H1 (cell line): ENCODE measurements around the gene CCDC47. TPM values are rescaled to one million over a fixed set of nuclear protein-coding genes. Genes with fewer than 3 reads are reported as not detected.

Experiments used
- CTCF ChIA-PET: fragments of 300-600 bp; sonication (Branson Sonifier 250); formaldehyde crosslinking; loops from one replicate; lab custom pipeline; 2021; ENCODE audit not compliant: partially characterized antibody; lab: Charles Lee
- POLR2A ChIA-PET: fragments of 300-600 bp; sonication (Branson Sonifier 250); formaldehyde crosslinking; loops from one replicate; lab custom pipeline; 2021; ENCODE audit warnings: inconsistent platforms; ENCODE audit not compliant: partially characterized antibody; lab: Charles Lee
- DNase-seq, 2 experiments: peaks; one replicate each; pipeline versions ENCODE4 v3.0.0 to v3.0.0-alpha.2; 2010 to 2022; ENCODE audit warnings: low spot score in 2 of 2, low read depth in 1 of 2, mixed read lengths in 1 of 2
- FAIRE-seq: peaks from 2 replicates; lab custom pipeline; 2011; peaks lifted over from hg19 to GRCh38; lab: Jason Lieb, UNC
- H2AFZ ChIP-seq: 2 replicates; pipeline ENCODE4 v1.8.1; 2012; ENCODE audit warnings: low read length, inconsistent platforms
- H2AK5ac ChIP-seq: 2 replicates; pipeline ENCODE4 v1.6.1; 2013; ENCODE audit warnings: low read depth, low read length
- H2BK120ac ChIP-seq: replicated peaks from 2 replicates; pipeline ENCODE3; 2013; ENCODE audit warnings: low read depth, low read length, inconsistent platforms
- H2BK12ac ChIP-seq: 2 replicates; pipeline ENCODE4 v1.6.1; 2013; ENCODE audit warnings: low read depth, low read length
- H2BK15ac ChIP-seq: 2 replicates; pipeline ENCODE4 v1.6.1; 2013; ENCODE audit warnings: low read length
- H2BK20ac ChIP-seq: 2 replicates; pipeline ENCODE4 v1.6.1; 2013; ENCODE audit warnings: low read length
- H2BK5ac ChIP-seq: 2 replicates; pipeline ENCODE4 v1.6.1; 2013; ENCODE audit warnings: low read depth, low read length
- H3K14ac ChIP-seq: 2 replicates; pipeline ENCODE4 v1.6.1; 2013; ENCODE audit warnings: inconsistent platforms; ENCODE audit not compliant: insufficient read length
- H3K18ac ChIP-seq: 2 replicates; pipeline ENCODE4 v1.6.1; 2013; ENCODE audit warnings: low read length; ENCODE audit errors: extremely low read depth
- H3K23ac ChIP-seq: 2 replicates; pipeline ENCODE4 v1.6.1; 2013; ENCODE audit warnings: inconsistent platforms; ENCODE audit not compliant: insufficient read length
- H3K23me2 ChIP-seq: 2 replicates; pipeline ENCODE4 v1.6.1; 2013; ENCODE audit warnings: low read depth, low read length
- H3K27ac ChIP-seq: 2 replicates; pipeline ENCODE4 v1.6.1; 2011; ENCODE audit warnings: low read depth, low read length, inconsistent platforms
- H3K27me3 ChIP-seq, 4 experiments: replicated peaks in 1 of 4; 1 replicate in 1 of 4; 2 replicates in 3 of 4; pipeline versions ENCODE4 v1.6.1 to v1.8.1; 2011 to 2013; ENCODE audit warnings: low read length in 3 of 4, mild to moderate bottlenecking in 3 of 4, inconsistent platforms in 2 of 4, mixed read lengths in 2 of 4, moderate library complexity in 1 of 4; ENCODE audit not compliant: control insufficient read depth in 3 of 4, insufficient read depth in 3 of 4; ENCODE audit errors: extremely low read depth in 1 of 4
- H3K36me3 ChIP-seq, 4 experiments: 2 replicates each; pipeline versions ENCODE4 v1.6.1 to v1.8.1; 2011 to 2013; ENCODE audit warnings: mild to moderate bottlenecking in 4 of 4, low read length in 3 of 4, moderate library complexity in 2 of 4, control low read depth in 1 of 4, inconsistent platforms in 1 of 4; ENCODE audit not compliant: insufficient read depth in 4 of 4, control insufficient read depth in 2 of 4
- H3K4ac ChIP-seq: replicated peaks from 2 replicates; pipeline ENCODE3; 2013; ENCODE audit warnings: low read length, low read depth, mixed read lengths, inconsistent platforms; ENCODE audit not compliant: insufficient read length
- H3K4me1 ChIP-seq, 4 experiments: replicated peaks in 1 of 4; 1 replicate in 1 of 4; 2 replicates in 3 of 4; pipeline versions ENCODE4 v1.6.1 to v1.8.1; 2011 to 2013; ENCODE audit warnings: low read length in 3 of 4, inconsistent platforms in 2 of 4, mixed read lengths in 1 of 4; ENCODE audit not compliant: insufficient read depth in 4 of 4, control insufficient read depth in 3 of 4
- H3K4me2 ChIP-seq, 2 experiments: 2 replicates each; pipeline versions ENCODE4 v1.6.1 to v1.8.1; 2011 to 2013; ENCODE audit warnings: low read depth in 2 of 2, low read length in 2 of 2, control low read depth in 1 of 2, inconsistent platforms in 1 of 2, mild to moderate bottlenecking in 1 of 2; ENCODE audit not compliant: insufficient read depth in 1 of 2
- H3K4me3 ChIP-seq, 4 experiments: fragments of 200-600, 300-600 bp in 1 of 4; sonication (generic), shearing (Covaris generic), sonication (Bioruptor Twin) in 1 of 4; 2 replicates each; pipeline versions ENCODE4 v1.5.1 to v1.8.1; 2011 to 2016; ENCODE audit warnings: low read length in 4 of 4, low read depth in 3 of 4, control low read depth in 2 of 4, inconsistent platforms in 2 of 4, mild to moderate bottlenecking in 2 of 4, mixed read lengths in 1 of 4, moderate library complexity in 1 of 4; ENCODE audit not compliant: insufficient read depth in 2 of 4; ENCODE audit errors: extremely low read depth in 1 of 4
- H3K56ac ChIP-seq: replicated peaks from 2 replicates; pipeline ENCODE3; 2013; ENCODE audit warnings: low read depth, mild to moderate bottlenecking, mixed read lengths, low read length, inconsistent platforms; ENCODE audit not compliant: insufficient read length
- H3K79me1 ChIP-seq: 2 replicates; pipeline ENCODE4 v1.6.1; 2013; ENCODE audit warnings: low read depth, low read length, control low read depth
- H3K79me2 ChIP-seq, 2 experiments: 2 replicates each; pipeline versions ENCODE4 v1.6.1 to v1.8.1; 2012 to 2013; ENCODE audit warnings: low read length in 2 of 2, mild to moderate bottlenecking in 2 of 2, inconsistent platforms in 1 of 2; ENCODE audit not compliant: insufficient read depth in 2 of 2, control insufficient read depth in 1 of 2
- H3K9ac ChIP-seq, 4 experiments: replicated peaks in 1 of 4; 1 replicate in 1 of 4; 2 replicates in 3 of 4; pipeline versions ENCODE4 v1.6.1 to v1.8.1; 2011 to 2013; ENCODE audit warnings: low read depth in 3 of 4, low read length in 3 of 4, control low read depth in 2 of 4, mild to moderate bottlenecking in 2 of 4, moderate library complexity in 2 of 4, inconsistent platforms in 1 of 4; ENCODE audit errors: extremely low read depth in 1 of 4
- H3K9me3 ChIP-seq, 2 experiments: 2 replicates each; pipeline versions ENCODE4 v1.6.1 to v1.8.1; 2012 to 2013; ENCODE audit warnings: mild to moderate bottlenecking in 2 of 2, moderate library complexity in 2 of 2, control low read depth in 1 of 2, inconsistent platforms in 1 of 2, low read depth in 1 of 2, low read length in 1 of 2, mixed read lengths in 1 of 2; ENCODE audit not compliant: insufficient read depth in 2 of 2
- H4K20me1 ChIP-seq, 2 experiments: replicated peaks in 1 of 2; 2 replicates each; pipeline versions ENCODE3 to v1.8.1; 2011 to 2013; ENCODE audit warnings: inconsistent platforms in 2 of 2, low read length in 2 of 2, mild to moderate bottlenecking in 1 of 2; ENCODE audit not compliant: insufficient read depth in 2 of 2, control insufficient read depth in 1 of 2
- H4K5ac ChIP-seq: 2 replicates; pipeline ENCODE4 v1.6.1; 2013; ENCODE audit warnings: low read length, low read depth, mixed read lengths, inconsistent platforms; ENCODE audit not compliant: insufficient read length
- H4K8ac ChIP-seq: 2 replicates; pipeline ENCODE4 v1.8.0; 2013; ENCODE audit warnings: mild to moderate bottlenecking, moderate library complexity, low read length, inconsistent platforms; ENCODE audit not compliant: insufficient read depth; ENCODE audit errors: extremely low read depth
- H4K91ac ChIP-seq: replicated peaks from 2 replicates; pipeline ENCODE3; 2013; ENCODE audit warnings: low read length, mixed read lengths, inconsistent platforms; ENCODE audit not compliant: insufficient read length
- KDM5A ChIP-seq: fragments of 200-600 bp; IDR thresholded peaks from 2 replicates; pipeline ENCODE4 v1.7.1; 2012; ENCODE audit warnings: mild to moderate bottlenecking, low read length, inconsistent platforms, mixed read lengths
- POU5F1 ChIP-seq: IDR thresholded peaks from 2 replicates; pipeline ENCODE4 v1.6.1; 2011; ENCODE audit warnings: low read depth, mild to moderate bottlenecking, low read length, moderate library complexity
- SP4 ChIP-seq: IDR thresholded peaks from 2 replicates; pipeline ENCODE4 v1.6.1; 2012; ENCODE audit warnings: low read length, inconsistent platforms
- WGBS, 2 experiments: shearing (Covaris generic) in 1 of 2; methylation state at CpG; one replicate each; pipeline versions ENCODE4 v1.1.6 to v1.1.7; 2013 to 2015; ENCODE audit warnings: low lambda C conversion rate in 2 of 2, mixed read lengths in 2 of 2, inconsistent platforms in 1 of 2, low coverage in 1 of 2, missing lambda C conversion rate in 1 of 2; ENCODE audit not compliant: insufficient replicate concordance in 2 of 2, insufficient coverage in 1 of 2, insufficient read length in 1 of 2; ENCODE audit errors: extremely low coverage in 1 of 2, missing lambda C conversion rate in 1 of 2; 5-methylcytosine and 5-hydroxymethylcytosine counted together
- polyA plus RNA-seq, 7 experiments: library from polyadenylated mRNA; depleted of rRNA in 3 of 7; stranded (reverse) in 5 of 7; unstranded in 2 of 7; fragments of >200 nt in 5 of 7; fragments of 200-250 nt in 2 of 7; gene quantifications; 1 replicate in 5 of 7; 2 replicates in 1 of 7; 4 replicates in 1 of 7; pipeline versions ENCODE4 v1.2.1 to v1.2.3, GENCODE V29; 2011 to 2013; ENCODE audit warnings: missing spikeins in 2 of 7, mixed read lengths in 2 of 7
- total RNA-seq: library from RNA; stranded (reverse); fragmentation: NEBNext Ultra II Directional; extraction: Animal tissue kit (Norgen Biotek cat#: 25700); gene quantifications from 2 replicates; pipeline ENCODE4 v1.2.1, GENCODE V29; 2021
- TF ChIP-seq, protein P1 (sequence below): IDR thresholded peaks from 2 replicates; pipeline ENCODE4 v1.6.1; 2012; ENCODE audit warnings: low read length, inconsistent platforms

Gene CCDC47
- total and polyA plus RNA-seq, 2 of the 8 experiments (the other 6 are each of a cell fraction or from before 2014, with no cell fraction given): 21.2 to 83.1 TPM

DNA sequence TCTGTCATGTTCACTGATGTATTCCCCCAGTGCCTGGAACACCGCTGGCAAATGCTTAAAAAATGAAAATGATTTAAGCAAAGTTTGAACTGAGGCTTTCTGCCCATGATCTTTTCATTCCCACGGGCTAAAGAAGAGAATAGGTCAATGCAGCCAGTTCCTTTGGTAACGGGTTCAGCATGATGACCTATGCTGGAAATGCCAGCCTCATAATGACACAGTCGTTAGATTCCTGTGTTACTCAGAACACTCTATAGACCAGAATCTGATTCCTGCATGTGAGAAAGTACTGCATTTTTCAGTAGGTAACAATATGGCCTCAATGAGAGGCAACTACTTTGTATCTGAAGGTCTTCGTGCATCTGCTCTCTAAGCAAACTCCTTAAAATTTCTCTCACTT, 54.4 kb downstream of the CCDC47 start:
- Histone ChIP-seq H2AK5ac (no peak overlapping the region), H3K56ac (no peak overlapping the region), H3K4ac (no peak overlapping the region), H3K27me3 (no peaks in the 10 kb centered on the region), H3K9ac (no peak overlapping the region), H3K79me2 (no peaks in the 10 kb centered on the region), H3K27ac (no peak overlapping the region), H3K18ac (no peak overlapping the region), H2BK5ac (no peak overlapping the region), H3K23ac (no peak overlapping the region), H2BK20ac (no peak overlapping the region), H2AFZ (no peak overlapping the region), H4K8ac (no peak overlapping the region), H2BK15ac (no peak overlapping the region), H3K4me3 (no peak overlapping the region), H2BK12ac (no peak overlapping the region), H2BK120ac (no peak overlapping the region)
- POLR2A ChIA-PET: interaction anchor here (0.9 to 1.5 kb wide), 2 partner anchors 21 to 57 kb away, joined by 3 to 6 read pairs; no protein-coding TSS in a partner anchor
- 92% methylated on average over 5 of the region's 5 CpGs; no CpG with 5 or more reads in 1 of the 2 experiments for WGBS, 2 experiments
- no peak for TF ChIP-seq KDM5A
- TF ChIP-seq, protein P1, sequence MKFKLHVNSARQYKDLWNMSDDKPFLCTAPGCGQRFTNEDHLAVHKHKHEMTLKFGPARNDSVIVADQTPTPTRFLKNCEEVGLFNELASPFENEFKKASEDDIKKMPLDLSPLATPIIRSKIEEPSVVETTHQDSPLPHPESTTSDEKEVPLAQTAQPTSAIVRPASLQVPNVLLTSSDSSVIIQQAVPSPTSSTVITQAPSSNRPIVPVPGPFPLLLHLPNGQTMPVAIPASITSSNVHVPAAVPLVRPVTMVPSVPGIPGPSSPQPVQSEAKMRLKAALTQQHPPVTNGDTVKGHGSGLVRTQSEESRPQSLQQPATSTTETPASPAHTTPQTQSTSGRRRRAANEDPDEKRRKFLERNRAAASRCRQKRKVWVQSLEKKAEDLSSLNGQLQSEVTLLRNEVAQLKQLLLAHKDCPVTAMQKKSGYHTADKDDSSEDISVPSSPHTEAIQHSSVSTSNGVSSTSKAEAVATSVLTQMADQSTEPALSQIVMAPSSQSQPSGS: no peak
- no peak for TF ChIP-seq POU5F1
- TF ChIP-seq SP4: no peak
- TF ChIP-seq, all 59 proteins: peak for 0
- H4K20me1 ChIP-seq: no peaks in the 10 kb centered on the region
- H3K4me1 ChIP-seq: no peaks in the 10 kb centered on the region
- H3K36me3 ChIP-seq: peaks cover 0 to 5% (median 2%) of the 10 kb centered on the region in 4 experiments; a peak in 3 of 8 replicates
- DNase-seq (no peak), FAIRE-seq (no peak)
- no peak overlapping the region for H3K14ac ChIP-seq
- no peak overlapping the region for H4K91ac ChIP-seq
- CTCF ChIA-PET: interaction anchor here (3.0 kb wide), 1 partner anchor 9 kb away, joined by 19 read pairs; no protein-coding TSS in a partner anchor
- H3K4me2 ChIP-seq: no peak overlapping the region
- no peaks in the 10 kb centered on the region for H3K9me3 ChIP-seq
- H4K5ac ChIP-seq: no peak overlapping the region
- H3K79me1 ChIP-seq: no peaks in the 10 kb centered on the region
- no peaks in the 10 kb centered on the region for H3K23me2 ChIP-seq
